ENCODE data around the gene IPMK.

The IPMK gene

GRCh38 chr10:58278274-58278961, 10.7 kb upstream of the IPMK start:
- no peak overlapping the region for H3K4me3 ChIP-seq (ENCODE audit: low read length)
- no peak for TF ChIP-seq ZNF274 (IDR thresholded peaks at IDR 0.05; ENCODE audit: low read depth, low read length)

DNA sequence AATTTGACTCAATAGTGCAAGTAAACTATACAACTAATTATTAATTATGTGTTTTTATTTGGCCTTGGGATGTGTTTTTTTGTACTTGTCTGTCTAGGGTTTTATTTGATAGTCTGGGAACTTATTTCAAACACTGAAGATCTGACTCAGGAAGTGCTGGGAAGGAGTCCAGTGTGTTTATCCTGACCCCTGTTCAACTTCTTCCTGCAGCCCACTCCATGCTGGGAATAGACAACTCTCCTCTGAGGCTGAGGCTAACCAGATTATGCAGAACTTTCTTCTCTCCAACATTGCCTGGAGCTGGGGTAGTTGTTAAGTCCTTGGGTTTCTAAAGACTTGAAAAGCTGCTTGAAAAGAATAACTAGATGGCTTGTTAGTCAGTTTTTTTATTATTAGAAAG, 8.2 kb upstream of the IPMK start:
- H3K4me3 ChIP-seq (ENCODE audit: low read length): no peak overlapping the region
- no peak for TF ChIP-seq ZNF274 (IDR thresholded peaks at IDR 0.05; ENCODE audit: low read depth, low read length)

GRCh38 chr10:58275261-58275660, 7.6 kb upstream of the IPMK start:
- no peak overlapping the region for H3K4me3 ChIP-seq (ENCODE audit: low read length)
- no peak for TF ChIP-seq ZNF274 (IDR thresholded peaks at IDR 0.05; ENCODE audit: low read depth, low read length)

- H3K4me3 ChIP-seq (ENCODE audit: low read length): peak overlapping the region; percentile 90
- TF ChIP-seq ZNF274 (IDR thresholded peaks at IDR 0.05; ENCODE audit: low read depth, low read length): no peak
These were observed 2.1 kb upstream of the IPMK start for GRCh38 chr10:58269782-58270290.

DNA sequence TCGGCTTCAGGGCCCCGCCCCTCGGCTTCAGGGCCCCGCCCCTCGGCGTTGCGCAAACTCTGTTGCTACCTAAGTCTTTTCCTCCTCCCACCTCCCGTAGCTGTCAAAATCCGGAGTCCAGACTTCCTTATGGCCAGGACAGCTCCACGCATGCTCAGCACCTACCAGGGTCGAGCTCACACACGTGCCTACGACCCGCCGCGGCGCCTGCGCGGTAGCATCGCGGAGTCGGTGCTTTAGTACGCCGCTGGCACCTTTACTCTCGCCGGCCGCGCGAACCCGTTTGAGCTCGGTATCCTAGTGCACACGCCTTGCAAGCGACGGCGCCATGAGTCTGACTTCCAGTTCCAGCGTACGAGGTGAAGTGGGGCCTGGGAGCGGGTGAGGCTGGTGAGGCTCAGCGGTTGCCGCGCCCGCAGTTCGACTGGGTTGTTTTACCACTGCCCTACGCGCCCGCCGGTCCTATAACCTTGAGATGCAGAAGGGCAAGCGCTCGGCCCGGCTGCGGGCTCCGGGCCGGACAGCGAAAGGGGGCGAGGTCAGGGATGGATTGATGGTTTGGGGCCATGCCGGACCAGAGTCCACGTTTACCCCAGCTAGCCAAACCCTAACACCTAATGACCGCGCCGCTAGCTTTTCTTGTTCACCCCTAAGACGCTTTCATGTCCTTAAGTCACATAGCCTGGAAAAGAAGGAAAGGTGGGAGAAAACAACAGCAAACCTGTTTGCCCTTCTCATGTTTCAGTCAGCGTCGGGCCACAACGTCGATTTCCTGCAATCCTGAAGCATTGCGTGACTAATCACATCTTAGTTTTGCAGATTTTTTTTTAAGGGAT, 1.5 kb upstream of the IPMK start, which contains the start of gene CISD1:
TSS of gene CISD1 (plus strand) at position 217 of the 836 bp plus-strand sequence. CDS start at position 329, 112 bp downstream.
- H3K4me3 ChIP-seq (ENCODE audit: low read length): peak within 1 kb of the TSS; percentile 92
- no peak for TF ChIP-seq ZNF274 (IDR thresholded peaks at IDR 0.05; ENCODE audit: low read depth, low read length)

DNA sequence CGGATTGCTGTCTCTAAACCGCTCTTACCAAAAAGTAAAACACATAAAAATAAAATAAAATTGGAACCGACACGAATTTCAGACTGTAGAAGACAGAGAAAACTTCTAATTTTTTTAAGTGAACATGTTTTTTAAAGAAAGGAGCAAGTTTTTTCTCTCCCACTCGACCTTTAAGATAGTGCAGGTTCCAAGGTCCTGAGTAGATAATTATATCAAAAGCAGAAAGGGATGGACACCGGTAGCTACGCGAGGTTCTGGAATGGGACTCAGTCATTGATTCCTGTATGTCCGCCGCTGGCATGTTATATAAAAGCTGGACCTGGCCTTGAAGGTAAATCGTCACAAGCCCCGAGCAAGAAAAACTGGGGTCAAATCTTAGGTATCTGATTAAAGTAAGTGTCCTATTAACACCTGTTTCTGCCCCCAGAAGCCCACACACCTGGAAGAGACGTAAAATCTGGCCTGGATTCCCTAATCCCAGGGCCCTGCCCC, 806 bp upstream of the IPMK start:
- H3K4me3 ChIP-seq (ENCODE audit: low read length): peak overlapping the region; percentile 92
- no peak for TF ChIP-seq ZNF274 (IDR thresholded peaks at IDR 0.05; ENCODE audit: low read depth, low read length)

DNA sequence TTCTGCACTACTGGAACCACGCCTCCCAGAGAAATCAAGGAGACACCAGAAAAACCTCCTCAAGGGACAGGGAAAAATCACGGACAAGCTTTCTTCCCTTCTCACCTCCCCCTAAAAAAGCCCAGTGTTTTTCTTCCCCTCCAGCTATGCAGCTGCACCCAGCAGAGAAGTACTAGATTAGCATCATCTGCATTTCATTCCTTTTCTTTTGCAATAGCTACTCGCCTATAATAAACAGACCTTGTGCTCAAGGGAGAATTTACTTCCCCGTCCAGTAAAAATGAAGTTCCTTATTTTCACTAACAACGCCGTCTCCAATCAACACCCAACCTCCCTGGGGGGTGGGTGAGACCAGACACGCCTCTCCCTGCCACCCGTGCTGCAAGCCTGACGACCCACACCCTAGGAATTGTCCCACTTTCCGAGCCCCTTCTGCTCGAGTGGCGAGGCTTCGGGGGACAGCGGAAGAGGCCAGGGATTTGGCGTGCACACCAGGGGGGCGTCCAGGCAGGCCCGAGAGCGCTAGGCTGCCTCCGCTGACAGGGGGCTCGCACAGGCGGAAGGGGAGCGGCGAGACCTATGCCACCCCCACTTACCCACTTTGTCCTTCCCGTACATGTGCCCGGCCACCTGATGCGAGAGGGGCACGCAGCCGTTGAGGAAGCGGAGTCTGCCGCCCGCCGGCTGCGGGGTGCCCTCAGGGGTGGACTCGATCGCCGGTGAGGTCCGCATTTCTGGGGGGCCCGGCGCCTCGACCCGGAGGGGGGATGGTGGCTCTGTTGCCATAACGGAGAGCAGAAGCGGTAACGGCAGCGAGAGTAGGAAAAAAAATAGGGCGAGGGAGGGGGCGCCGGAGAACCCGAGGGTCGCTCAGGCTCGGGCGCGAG, 625 bp downstream of the IPMK start:
- peak overlapping the region; percentile 97 for H3K4me3 ChIP-seq (ENCODE audit: low read length)
- no peak for TF ChIP-seq ZNF274 (IDR thresholded peaks at IDR 0.05; ENCODE audit: low read depth, low read length)

DNA sequence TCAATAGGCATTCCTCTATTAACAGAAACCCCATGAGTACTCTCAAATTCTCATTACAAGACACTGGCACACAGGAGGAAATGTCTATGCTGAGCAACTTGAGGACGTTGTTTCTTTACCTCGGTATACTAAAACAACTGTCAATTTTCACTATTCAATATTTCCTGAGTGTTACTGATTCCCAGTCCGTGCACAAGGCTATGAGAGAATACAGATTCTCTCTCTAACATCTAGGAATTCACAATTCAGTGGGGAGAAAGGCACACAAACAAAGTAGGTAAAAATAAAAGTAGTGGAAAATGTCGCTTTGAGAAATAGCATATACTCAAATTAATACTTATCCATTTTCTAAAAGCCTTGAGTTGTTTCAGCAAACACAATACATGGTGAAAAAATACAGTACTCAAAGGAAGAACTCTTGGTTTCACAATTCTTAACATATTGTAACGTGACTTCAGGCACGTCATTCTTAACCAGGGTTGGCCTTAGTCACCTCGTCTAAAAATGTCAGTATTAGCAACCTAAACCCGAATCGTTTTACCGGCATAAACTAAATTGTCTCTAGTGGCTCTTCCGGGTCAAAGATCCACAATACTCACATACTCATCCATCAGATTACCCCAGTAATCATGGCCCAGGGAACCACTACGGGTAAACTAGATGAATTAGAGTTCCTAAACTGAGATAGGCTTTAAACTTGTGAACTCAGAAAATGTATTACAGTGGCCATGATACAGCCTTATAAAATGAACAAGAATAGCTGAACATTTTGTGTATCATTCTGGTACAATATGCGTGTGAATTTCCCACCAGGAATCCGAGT, 1.5 kb downstream of the IPMK start:
- peak overlapping the region; percentile 97 for H3K4me3 ChIP-seq (ENCODE audit: low read length)
- no peak for TF ChIP-seq ZNF274 (IDR thresholded peaks at IDR 0.05; ENCODE audit: low read depth, low read length)

DNA sequence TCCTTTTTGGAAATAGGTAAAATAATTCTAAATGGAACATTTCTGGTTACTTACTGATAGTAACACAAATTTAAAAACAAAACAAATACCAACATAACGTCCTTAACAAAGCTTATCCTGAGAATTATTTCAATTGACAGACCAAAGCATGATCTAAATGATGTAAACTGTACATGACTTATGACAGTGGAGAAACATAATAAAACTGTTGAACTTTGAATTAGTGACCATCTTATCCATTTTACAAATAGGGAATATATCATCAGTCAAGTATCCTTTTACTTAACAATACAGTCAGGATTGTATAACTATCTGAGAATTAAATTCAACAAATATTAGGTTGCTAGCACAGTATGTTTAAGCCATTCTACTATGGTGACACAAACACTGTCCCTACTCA, 2.4 kb downstream of the IPMK start:
- peak overlapping the region; percentile 97; the same call in 1 of the 2 replicates for H3K4me3 ChIP-seq (ENCODE audit: low read length)
- no peak for TF ChIP-seq ZNF274 (IDR thresholded peaks at IDR 0.05; ENCODE audit: low read depth, low read length)

DNA sequence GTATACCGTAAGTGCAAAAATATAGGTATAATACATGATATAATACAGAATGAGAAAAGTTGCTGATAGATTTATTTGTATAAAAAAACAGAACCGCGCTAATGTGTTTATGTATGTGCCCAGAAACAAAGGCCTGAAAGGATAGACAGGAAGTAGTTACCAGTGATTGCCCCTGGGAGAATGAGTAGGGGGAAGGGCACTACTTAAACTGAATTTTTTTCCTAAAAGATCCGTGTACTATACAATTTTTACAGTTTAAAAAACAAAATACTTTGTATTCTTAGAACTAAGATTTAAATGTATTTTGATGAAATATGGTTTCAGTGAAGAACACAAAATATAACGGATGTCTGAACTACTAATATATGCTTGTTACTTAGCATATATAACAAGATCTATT, 2.9 kb downstream of the IPMK start:
- H3K4me3 ChIP-seq (ENCODE audit: low read length): peak overlapping the region; percentile 8; the same call in 1 of the 2 replicates
- no peak for TF ChIP-seq ZNF274 (IDR thresholded peaks at IDR 0.05; ENCODE audit: low read depth, low read length)

GRCh38 chr10:58262766-58263165, 4.9 kb downstream of the IPMK start:
- no peak for TF ChIP-seq ZNF274 (IDR thresholded peaks at IDR 0.05; ENCODE audit: low read depth, low read length)
- H3K4me3 ChIP-seq (ENCODE audit: low read length): no peak overlapping the region

DNA sequence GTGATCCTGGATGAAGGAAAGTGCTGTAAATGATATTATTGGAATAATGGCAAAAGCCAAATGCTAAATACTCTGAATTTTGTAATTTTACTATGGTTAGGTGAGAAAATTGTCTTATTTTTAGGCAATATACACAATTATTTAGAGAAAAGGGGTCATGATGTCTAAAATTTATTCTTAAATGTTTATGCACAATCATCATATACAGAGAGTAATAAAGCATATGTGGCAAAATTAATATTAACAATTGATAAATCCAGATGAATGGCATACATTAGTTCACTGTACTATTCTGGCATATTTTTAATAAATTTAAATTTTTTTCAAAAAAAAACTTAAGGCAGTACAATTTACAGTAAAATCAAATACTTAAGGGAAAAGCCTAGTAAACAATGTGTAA, 7.4 kb downstream of the IPMK start:
- no peak overlapping the region for H3K4me3 ChIP-seq (ENCODE audit: low read length)
- no peak for TF ChIP-seq ZNF274 (IDR thresholded peaks at IDR 0.05; ENCODE audit: low read depth, low read length)

Data from GM08714 (cell line).